HG02973 (cell line): ENCODE results near the gene FSIP2.
"Not testable (repeated sequence)": the region's sequence is repeated elsewhere in the genome, so short reads cannot be mapped to it uniquely, and the experiment has no call there.

Source experiments
- ATAC-seq: cut with Tn5 transposase; IDR thresholded peaks from one replicate; pipeline ENCODE4 v1.9.1; 2021; ENCODE audit warnings: moderate library complexity; ENCODE audit not compliant: unreplicated experiment

FSIP2 gene

GRCh38 chr2:185796758-185797157 lies 58.2 kb downstream of the FSIP2 start:
- ATAC-seq: no peak

- no peak for ATAC-seq
Measured at GRCh38 chr2:185802926-185803325, 64.3 kb downstream of the FSIP2 start.

- no peak for ATAC-seq
Measured at GRCh38 chr2:185806783-185807182, 68.2 kb downstream of the FSIP2 start.

- ATAC-seq: no peak
Measured at GRCh38 chr2:185807351-185807750, 68.7 kb downstream of the FSIP2 start.

GRCh38 chr2:185811580-185811979 lies 73.0 kb downstream of the FSIP2 start:
- ATAC-seq: no peak

GRCh38 chr2:185813707-185814106 lies 75.1 kb downstream of the FSIP2 start:
- ATAC-seq: no peak

GRCh38 chr2:185817991-185818390 lies 79.4 kb downstream of the FSIP2 start:
- no peak for ATAC-seq

GRCh38 chr2:185821467-185821866 lies 82.9 kb downstream of the FSIP2 start:
- ATAC-seq: no peak

- ATAC-seq: no peak
Measured at GRCh38 chr2:185823773-185824172, 85.2 kb downstream of the FSIP2 start.

- ATAC-seq: no peak
Measured at GRCh38 chr2:185825557-185825956, 87.0 kb downstream of the FSIP2 start.

GRCh38 chr2:185828326-185828725 lies 89.7 kb downstream of the FSIP2 start:
- no peak for ATAC-seq

GRCh38 chr2:185833864-185834263 lies 95.3 kb downstream of the FSIP2 start:
- no peak for ATAC-seq

- no peak for ATAC-seq
Measured at GRCh38 chr2:185835974-185836373, 97.4 kb downstream of the FSIP2 start.

- no peak for ATAC-seq
Measured at GRCh38 chr2:185854885-185855284, 116.3 kb downstream of the FSIP2 start.

GRCh38 chr2:185857691-185858090 lies 119.1 kb downstream of the FSIP2 start:
- no peak for ATAC-seq

- no peak for ATAC-seq
Measured at GRCh38 chr2:185859506-185859905, 120.9 kb downstream of the FSIP2 start.

GRCh38 chr2:185860321-185860720 lies 121.7 kb downstream of the FSIP2 start:
- no peak for ATAC-seq

- ATAC-seq: no peak
Measured at GRCh38 chr2:185862657-185863398, 124.2 kb downstream of the FSIP2 start.

GRCh38 chr2:185864468-185865260 lies 126.1 kb downstream of the FSIP2 start:
- not testable (repeated sequence) for ATAC-seq

GRCh38 chr2:185875136-185875931 lies 136.7 kb downstream of the FSIP2 start:
- ATAC-seq: no peak

- ATAC-seq: no peak
Measured at GRCh38 chr2:185876234-185876633, 137.6 kb downstream of the FSIP2 start.
